Islet of Langerhans (tissue), 1 donor: ENCODE measurements around the gene SLC44A4.
"Not testable (repeated sequence)": the region's sequence is repeated elsewhere in the genome, so short reads cannot be mapped to it uniquely, and the experiment has no call there.

Experiments
- FAIRE-seq: peaks from one replicate; lab custom pipeline; 2011; peaks lifted over from hg19 to GRCh38; lab: Jason Lieb, UNC

The SLC44A4 gene

DNA sequence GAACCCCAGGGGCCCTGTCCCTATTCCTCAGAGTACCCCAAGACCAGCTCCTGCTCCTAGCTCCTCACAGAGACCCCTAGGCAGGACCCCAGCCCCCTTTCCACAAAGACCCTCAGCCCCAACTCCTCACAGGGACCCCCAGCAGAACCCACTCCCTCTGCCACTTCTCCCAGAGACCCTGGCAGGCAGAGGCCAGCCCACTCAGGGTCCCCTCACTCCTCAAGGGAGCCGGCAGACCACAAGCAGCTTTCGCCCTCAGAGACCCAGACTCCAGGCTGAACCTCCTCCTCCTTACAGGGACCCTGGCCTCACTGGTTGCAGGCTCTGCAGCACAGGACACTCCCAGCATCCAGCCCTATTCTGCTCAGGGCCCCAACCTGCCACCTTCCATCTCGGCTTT is 575 bp downstream of the SLC44A4 start:
- FAIRE-seq, result no peak

DNA sequence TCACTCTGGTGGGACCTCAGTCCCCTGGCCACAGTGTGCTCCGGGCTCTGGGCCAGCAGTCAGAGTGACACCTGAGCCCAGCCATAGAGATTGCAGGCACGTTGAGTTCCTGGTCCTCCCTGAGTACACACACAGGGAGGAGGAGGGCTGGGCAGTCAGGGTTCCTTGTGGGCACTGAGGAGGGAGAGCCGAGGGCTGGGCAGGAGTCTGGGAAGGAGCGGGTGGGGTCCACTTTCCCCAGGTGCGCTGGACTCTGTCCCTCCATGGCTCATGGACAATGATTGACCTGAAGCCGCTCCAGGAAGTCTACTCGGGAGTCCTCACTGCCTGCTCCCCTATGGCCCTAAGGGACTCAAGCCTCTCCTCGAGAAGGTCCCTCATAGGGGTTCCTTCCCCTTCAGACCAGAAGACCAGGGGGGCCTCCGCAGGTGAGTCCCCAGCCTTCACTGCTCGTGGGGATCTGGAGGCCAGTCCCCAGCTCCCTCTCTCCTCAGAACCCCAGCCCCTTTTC is 1.1 kb downstream of the SLC44A4 start:
- no peak for FAIRE-seq

DNA sequence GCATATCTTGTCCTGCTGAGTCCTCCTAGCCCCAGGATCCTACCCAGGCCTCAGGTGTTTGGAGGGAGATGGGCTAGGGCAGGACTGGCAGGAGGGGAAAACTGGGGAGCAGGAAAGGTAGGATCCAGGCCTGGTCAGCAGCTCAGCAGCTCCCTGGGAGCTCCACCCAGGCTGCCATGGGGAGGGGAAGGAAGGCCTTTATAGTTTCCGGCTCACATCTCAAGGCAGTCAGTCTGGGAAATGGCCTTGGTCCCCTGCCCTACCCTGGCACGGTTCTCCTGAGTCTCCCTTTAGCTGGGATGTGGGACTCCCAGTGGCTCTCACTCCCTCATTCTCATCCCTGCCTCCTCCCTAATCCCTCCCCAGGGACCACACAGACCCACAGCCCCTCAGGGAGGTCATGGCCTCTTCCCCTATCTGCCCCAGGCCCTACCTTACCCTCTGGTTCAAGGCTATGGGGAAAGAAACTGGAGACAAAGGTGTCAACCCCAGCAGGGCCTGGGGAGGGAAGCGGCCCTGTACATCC is 1.6 kb downstream of the SLC44A4 start:
- no peak for FAIRE-seq

DNA sequence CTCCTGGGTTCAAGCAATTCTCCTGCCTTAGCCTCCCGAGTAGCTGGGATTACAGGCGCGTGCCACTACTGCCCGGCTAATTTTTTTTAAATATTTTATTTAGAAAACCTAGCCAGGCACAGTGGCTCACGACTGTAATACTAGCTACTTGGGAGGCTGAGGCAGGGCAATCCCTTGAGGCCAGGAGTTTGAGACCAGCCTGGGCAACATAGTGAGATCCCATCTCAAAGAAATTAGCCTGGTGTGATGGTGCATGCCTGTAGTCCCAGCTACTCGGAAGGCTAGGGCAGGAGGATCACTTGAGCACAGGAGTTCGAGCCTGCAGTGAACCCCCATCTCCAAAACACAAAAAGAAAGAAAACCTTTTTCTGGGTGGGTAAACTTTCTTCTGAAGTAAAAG is 2.4 kb downstream of the SLC44A4 start:
- no peak for FAIRE-seq

DNA sequence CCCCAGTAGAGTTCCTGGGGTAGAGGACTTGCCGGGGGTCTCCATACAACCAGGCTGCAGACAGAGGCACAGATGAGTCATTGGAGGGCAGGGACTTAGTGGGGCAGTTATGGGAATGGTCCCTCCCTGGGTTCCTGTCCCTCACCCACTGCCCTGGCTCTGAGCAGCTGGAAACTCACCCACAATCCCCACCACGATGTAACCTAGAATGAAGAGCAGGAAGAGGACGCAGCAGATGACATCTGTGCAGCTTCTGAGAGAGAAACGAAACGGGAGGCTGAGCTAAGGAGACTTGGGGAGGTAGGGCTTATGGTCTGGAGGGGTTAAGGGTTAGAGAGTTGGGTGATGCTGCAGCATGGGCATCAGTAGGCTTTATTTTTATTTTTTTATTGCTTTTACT is 2.9 kb downstream of the SLC44A4 start:
- FAIRE-seq, result no peak

DNA sequence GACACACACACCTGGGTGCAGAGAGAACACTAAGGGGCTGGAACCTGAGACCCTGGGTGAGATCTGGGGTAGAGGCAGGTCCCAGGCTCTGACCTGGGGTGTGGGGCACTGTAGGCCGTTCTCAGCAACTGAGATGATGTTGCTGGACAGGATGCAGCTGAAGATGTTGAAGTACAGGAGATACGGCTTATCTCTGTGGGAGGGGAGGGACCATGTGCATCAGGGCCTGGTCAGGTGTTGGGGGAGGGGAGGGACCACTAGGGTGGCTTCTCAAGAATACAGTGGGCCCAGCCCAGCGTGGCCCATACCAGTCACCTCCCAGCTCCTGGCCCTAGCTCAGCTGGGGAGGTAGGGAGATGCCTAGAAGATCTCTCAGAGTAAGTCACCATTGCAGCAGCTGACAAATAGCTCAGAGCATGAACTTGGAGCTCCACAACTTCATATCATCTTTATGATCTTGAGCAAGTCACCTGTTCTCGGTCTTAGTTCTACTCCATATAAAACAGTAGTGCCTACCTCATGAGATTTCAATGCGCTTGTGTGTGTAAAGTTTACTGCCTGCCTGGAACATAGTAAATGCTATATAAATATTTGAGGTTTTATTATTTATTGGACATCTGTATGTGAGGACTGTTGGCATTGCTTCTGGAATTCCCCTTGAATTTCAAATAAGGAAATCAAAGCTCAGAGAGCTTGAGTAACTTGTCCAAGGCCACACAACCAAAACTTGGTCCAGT is 3.8 kb downstream of the SLC44A4 start:
- no peak for FAIRE-seq

DNA sequence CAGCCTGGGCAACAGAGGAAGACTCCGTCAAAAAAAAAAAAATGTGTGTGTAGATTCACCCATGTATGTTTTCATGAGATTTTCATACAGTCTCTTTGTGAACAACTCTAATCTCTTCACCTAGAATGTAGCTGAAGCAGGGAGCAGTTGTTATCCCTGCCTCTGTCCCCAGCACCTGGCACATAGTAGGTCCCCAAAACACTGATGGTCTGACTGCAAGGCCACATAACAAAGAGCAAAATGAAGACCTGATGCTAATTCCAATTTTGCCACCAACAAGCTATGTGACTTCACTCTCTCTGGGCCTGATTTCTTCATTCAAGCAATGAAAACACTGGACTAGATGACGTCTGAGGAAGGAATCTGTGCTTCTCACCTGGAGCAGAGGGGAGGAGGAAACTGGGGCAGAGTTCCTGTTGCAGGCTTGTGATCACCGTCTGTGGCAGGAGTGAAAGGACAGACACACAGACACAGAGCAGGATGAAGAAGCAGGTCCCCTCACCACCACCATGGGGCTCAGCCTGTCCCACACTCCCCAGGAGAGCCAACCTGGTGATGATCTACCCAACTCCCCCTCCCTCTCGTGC is 4.6 kb downstream of the SLC44A4 start:
- no peak for FAIRE-seq

DNA sequence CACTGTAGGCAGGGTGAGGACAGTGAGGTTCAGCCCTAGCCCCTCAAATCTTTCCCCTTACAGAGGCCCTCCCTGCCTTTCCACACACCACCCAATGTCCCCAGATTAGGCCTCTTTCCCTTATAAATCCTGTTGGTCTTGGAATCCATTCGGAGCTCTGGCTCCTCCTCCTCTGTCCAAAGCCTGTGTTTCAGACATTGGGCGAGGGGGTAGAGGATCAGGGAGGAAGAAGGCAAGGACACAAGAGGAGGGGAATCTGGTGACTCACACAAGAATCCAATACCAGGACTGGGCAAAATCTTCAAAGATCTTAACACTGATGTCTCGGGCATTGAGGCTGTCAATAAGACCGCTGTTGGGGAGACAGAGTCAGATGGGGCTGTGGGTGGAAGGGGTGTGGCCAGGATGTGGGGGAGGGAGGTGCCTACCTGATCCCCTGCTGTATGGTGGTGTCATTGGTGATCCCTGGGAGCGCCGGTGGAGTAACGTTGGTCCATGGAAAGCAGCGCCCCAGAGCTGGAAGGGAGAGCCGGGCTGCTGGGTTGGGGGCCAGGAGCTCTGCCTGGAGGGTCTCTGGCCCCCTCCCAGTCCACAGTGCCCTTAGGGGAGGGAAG is 7.6 kb downstream of the SLC44A4 start:
- no peak for FAIRE-seq

DNA sequence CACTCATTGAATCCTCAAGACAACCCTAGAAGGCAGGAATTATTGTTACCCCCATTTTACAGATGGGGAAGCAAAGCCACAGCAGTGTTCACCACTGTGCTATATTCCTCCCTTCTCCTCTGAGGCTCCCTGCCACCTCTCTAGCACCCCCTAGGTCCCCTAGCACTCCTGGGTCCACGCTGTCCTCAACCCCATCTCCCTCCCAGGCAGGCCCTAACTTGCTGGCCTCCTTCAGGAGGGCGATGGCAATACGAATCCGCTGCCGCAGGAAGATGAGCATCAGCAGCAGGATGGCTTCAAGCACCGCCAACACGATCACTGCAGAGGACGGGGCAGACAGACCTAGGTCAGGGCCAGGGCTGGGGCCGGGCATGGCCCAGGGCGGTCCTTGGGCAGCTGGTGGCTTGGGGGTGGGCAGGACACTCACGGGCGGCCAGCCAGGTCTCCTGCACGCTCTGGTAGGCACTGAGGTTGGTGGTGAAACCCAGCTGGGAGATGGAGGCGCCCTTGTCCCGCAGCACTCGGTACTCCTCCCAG is 8.3 kb downstream of the SLC44A4 start:
- no peak for FAIRE-seq

DNA sequence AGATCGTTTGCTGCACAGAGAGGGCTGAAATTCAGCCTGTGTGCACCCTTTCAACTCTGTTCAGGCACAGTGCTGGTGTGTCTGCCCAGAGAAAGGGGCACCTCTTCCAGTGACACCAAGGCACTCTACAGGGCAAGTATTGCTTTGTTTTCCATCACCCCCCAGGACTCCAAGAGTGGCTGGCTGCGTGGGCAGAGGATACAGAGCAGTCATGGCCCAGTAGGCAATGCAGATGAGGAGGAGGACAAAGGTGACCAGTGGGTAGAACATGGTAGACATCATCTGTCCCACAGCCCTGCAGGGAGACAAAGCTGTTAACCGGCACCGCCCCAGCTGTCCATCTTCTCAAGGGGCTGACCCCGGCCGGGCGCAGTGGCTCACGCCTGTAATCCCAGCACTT is 9.5 kb downstream of the SLC44A4 start:
- FAIRE-seq, result no peak

DNA sequence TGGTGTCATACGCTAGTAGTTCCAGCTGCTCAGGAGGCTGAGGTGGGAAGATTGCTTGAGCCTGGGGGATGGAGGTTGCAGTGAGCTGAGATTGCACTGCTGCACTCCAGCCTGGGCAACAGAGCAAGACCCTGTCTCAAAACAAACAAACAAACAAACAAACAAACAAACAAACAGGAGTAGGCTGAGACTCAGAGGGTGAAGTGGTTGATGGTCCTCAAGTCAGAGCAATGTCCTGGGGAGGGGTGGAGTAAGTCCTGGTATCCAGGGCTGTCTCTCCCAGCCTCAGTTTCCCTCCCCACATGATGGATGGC is 10.2 kb downstream of the SLC44A4 start:
- not testable (repeated sequence) for FAIRE-seq

DNA sequence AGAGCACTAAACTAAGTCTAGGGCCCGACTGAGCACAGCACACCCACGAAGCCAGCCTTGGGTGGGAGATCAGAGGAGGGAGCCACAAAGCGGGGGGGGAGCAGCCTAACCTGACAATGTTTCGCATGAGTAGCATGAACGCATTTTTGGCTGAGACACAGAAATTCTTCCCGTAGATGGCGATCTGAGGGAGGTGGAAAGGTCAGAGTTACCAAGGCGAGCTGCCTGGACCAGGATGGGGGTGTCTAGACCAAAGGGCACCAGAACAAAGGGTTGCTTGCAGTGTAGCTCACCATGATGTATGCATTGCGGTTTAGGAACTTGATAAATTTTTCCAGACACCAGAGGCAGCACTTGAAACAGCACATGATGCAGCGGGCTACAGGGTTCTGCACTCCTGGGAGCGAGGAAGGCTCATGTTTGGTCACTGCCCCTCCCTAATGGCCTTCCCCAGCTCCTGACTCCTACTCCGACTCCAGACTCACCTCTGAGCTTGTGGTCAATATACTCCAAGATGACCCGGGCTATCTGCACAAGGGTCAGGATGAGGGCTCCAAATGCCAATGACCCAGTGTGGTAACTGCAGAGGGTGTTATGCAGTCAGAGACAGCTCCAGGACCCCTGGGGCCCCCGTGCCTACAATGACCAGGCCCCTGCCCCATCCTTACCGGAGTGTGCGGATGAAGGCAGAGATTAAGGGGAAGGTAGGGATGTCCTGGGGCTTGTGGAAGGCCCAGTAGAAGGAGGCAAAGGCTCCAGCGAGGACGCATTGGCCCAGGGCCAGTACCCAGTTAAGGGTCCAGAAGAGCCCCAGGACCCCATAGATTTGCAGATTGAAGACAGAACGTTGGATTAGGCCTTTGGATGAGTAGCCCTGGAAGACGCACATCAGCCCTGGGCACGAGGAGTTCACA is 13.3 kb downstream of the SLC44A4 start:
- no peak for FAIRE-seq

DNA sequence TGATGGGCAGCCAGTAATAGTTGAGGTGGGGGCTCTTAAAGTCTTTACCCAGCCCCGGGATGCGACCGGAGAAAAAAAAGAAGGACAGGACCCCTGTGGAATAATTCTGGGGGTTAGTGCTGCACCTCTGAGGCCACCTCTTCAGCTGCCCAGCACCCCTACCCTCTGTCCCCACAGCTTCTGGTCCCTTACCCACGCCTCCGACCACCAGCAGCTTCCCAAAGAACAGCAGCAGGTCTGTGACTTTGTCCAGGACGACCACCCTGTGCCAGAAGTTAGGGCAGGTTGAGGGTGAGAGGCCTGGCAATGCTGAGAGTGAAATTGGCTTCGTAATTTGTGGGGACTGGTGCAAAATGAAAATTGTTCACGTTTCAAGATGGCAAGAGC is 14.0 kb downstream of the SLC44A4 start:
- no peak for FAIRE-seq

DNA sequence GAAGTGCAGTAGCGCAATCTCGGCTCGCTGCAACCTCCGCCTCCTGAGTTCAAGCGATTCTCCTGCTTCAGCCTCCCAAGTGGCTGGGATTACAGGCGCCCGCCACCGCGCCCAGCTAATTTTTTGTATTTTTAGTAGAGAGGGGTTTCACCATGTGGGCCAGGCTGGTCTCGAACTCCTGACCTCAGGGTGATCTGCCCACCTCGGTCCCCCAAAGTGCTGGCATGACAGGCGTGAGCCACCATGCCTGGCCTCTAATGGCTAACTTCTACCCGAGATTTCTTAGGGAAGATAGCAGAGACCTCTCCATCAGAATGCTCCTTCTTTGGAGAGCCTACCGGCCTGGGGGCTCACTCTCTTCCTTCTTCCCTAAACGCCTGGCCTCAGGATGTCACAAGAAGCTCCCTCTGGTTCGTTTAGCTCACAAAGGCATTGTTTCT is 14.7 kb downstream of the SLC44A4 start:
- not testable (repeated sequence) for FAIRE-seq

DNA sequence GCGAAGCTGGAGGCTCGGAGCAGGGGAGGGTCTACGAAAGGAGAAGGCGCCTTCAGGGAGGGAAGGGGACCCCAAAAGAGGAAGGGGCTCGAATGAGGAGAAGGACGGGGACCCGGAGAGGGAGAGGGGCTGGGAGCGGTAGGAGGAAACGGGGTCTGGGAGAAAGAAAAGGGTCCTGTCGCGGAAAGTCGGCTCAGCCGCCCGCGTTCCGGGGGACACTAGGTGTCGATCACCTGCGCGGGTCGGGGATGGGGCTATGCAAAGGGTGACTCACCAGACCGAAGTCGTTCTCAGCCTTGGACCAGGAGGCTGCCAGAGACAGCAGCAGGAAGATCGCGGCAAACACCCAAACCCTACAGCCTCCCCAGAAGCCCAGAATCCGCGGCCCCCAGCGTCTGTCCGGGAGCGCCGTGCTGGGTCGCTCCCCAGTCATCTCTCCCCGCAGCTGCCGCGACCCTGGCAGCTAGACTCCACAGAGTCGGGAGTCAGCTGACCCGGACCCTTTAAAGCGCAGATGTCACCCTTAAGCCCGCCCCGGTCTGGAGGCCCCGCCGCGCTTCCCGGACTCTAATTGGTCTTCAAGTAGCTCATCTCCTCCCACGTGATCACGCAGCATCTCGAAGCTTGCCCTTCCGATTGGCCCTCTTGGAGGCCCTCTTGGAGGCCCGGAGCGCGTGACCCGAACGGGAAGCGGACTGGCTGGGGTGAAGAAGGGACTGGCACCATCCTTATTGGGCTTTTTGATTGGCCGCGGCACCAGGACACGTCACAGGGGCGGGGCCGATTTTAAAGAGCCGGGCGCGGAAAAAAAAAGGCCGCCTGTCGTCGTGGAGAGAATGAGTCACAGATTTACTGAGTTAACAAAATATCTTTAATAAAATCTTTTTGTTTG is 16.2 kb downstream of the SLC44A4 start, which contains the start of gene NEU1:
TSS of gene NEU1 (minus strand) at position 478 of the 892 bp plus-strand sequence. CDS start at position 433, 45 bp downstream.
- FAIRE-seq, result peak; percentile 92

DNA sequence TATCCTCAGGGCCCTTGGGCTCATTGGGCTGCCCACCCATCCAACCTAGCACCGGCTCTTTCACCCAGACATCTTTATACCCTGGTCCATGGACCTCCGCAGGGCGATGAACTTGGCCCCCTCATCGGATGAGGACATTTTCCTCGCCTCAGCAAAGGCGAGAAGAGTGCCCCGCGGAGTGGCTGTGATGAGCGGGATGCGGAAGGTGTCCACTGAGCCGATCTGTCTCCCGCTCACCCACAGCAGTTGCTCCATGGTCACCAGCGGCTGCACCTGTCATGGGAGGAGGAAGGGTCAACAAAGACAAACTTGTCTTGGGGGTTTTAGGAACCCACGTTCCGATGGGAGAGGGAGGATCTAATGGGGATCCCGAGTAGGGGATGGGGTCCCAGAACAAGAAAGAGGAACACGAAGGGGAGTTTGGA is 16.9 kb downstream of the SLC44A4 start:
- no peak for FAIRE-seq

DNA sequence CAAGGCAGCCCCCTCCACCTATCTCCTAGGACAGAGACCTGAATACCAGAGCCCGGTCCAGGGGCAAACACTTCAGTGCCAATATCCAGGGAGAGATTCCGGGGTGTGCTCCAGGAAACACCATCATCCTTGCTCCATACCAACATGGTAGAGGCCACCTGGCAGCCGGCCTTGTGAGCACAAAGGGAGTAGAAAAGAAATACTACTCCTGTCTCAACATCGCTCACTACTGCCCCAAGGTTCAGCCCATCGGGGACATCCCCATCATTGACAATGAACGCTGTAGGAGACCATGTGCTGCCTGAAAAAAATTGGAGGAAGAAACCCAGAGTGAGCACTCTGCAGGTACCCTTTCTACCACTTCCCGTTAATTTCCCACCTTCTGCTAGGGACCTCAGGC is 17.6 kb downstream of the SLC44A4 start:
- FAIRE-seq, result no peak

DNA sequence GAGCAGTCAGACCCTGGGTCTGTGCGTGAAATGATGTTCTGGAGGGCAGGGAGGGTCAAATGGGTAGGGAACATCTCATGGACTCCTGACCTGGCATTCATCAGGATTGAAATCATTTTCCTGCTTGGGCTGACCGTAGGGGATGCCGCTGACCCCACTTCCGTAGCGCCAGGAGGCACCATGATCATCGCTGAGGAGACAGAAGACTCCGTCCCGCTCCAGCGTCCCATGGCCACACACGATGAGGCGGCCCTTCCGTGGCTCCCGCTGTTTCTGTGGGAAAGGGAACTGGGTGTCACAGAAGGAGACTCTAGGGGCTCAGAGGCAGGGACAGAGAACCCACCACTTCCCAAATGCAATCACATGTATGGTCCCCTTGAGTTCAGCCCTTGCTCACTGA is 18.4 kb downstream of the SLC44A4 start:
- FAIRE-seq, result no peak

DNA sequence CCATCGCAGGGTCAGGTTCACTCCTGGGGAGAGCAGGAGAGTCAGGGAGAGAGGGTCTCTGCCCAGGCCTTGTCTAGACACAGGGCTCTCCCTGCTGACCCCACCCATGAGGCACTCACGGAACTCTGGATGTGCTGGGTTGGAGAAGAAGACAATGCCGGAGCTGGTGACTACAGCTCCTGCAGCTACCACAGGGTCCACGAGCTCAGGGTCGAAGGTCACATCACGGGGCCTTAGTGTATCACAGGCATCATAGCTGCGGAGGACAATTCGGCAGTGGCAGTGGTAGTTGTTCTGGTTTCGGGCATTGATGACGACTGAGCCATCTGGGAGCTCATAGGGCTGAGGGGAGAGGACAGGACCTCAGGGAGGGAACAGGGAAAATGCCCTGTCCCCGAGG is 18.9 kb downstream of the SLC44A4 start:
- FAIRE-seq, result no peak

DNA sequence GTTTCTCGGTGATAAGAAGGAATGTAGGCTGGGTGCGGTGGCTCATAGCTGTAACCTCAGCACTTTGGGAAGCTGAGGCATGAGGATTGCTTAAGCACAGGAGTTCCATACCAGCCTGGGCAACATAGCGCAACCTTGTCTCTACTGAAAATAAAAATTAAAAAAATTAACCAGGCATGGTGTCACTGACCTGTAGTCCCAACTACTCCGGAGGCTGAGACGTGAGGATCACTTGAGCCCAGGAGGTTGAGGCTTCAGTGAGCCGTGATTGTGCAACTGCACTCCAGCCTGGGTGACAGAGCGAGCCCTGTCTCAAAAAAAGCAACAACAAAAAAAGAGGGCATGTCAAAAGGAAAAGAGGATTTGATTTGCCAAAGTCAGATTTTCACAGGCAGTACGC is 20.1 kb downstream of the SLC44A4 start:
- no peak for FAIRE-seq

DNA sequence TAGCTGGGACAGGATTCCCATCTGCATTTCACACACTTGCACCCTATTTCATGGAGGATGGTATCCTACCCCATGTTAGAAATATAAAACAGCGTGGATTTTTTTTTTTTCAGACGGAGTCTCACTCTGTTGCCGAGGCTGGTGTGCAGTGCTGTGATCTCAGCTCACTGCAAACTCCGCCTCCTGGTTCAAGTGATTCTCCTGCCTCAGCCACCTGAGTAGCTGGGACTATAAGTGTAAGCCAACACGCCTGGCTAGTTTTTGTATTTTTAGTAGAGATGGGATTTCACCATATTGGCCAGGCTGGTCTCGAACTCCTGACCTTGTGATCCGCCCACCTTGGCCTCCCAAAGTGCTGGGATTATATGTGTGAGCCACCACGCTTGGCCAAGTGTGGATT is 21.0 kb downstream of the SLC44A4 start:
- FAIRE-seq, result not testable (repeated sequence)
